ENCODE measurements around the gene LGMN.

The LGMN gene

DNA sequence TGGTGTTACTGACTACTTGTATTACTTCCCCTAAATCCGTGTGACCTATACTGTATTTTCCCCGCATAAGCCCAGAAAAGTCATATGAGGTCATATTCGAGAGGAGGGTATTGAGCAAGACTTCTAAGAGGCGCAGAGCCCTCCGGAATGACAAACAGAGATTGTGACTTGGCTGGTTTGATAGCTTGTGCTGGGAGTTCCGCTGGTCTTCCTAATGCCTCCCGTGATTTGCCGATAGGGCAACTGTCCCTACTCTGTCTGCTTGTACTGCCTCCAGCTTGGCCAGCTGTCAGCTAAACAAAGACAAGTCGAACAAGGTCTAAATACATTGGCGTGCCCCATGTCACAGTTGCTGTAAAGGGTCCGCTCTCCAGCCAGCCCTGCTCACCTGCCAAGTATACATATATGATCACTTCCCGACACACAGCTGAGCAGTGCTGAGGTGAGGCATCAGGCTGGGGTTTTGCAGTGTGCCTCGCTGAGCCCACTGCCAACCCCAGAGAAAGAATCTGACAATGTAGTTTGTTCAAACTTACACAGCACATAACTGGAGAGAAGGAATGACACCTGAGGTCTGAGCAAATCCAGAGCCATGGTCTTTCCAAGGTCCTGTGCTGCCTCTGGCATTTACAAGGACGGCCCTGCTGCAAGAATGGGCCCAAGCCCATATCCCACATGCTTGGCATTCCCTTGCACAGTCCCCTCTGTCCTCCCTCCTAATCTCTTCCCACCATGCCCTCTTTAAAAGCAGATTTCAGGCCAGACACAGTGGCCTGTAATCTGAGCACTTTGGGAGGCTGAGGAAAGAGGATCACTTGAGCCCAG, 23.7 kb downstream of the LGMN start:
- peak; percentile 98 for DNase-seq

- no peak for DNase-seq
These were observed 28.5 kb downstream of the LGMN start for GRCh38 chr14:92719890-92720323.

GRCh38 chr14:92719421-92719820, 29.0 kb downstream of the LGMN start:
- DNase-seq, result no peak

- DNase-seq, result no peak
These were observed 29.8 kb downstream of the LGMN start for GRCh38 chr14:92718664-92719063.

DNA sequence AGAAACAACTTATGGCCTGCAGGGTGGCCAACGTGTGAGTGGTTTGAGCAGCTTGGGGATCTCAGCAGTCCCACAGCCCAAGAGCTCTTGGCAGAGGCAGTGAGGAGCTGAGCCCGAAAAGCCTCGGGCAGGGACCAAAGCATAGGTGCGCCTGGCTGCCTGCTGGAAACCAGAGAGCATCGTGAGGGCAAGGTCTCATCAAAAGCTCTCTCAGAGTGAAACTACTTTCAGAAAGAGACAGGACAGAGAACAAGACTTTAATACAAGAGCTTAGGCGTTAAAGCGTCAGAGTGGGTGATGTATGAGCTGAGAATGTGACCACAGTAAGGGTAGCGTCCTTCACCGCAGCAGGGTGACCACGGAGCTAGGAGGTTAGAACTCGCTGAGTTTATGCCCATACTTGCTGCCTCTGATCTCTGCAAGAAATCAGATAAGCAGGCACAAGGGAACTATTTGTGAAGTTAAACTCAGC, 30.8 kb downstream of the LGMN start:
- no peak for DNase-seq

DNA sequence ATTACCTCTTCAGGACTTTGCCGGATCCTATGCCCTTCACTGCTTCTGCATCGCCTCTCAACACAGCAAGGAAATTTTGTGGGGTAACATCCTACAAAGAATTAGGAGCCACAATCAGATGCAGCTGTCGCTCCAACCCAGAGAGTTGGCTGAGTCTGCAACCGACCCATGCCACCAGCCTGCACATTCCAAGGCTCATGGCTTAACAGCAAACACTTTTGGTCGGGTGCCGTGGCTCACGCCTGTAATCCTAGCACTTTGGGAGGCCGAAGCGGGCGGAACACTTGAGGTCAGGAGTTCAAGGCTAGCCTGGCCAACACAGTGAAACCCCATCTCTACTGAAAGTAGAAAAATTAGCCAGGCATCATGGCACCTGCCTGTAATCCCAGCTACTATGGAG, 32.3 kb downstream of the LGMN start:
- DNase-seq, result no peak

GRCh38 chr14:92714739-92715307, 33.6 kb downstream of the LGMN start:
- DNase-seq, result peak; percentile 78

GRCh38 chr14:92712654-92713051, 35.8 kb downstream of the LGMN start:
- DNase-seq, result no peak

DNA sequence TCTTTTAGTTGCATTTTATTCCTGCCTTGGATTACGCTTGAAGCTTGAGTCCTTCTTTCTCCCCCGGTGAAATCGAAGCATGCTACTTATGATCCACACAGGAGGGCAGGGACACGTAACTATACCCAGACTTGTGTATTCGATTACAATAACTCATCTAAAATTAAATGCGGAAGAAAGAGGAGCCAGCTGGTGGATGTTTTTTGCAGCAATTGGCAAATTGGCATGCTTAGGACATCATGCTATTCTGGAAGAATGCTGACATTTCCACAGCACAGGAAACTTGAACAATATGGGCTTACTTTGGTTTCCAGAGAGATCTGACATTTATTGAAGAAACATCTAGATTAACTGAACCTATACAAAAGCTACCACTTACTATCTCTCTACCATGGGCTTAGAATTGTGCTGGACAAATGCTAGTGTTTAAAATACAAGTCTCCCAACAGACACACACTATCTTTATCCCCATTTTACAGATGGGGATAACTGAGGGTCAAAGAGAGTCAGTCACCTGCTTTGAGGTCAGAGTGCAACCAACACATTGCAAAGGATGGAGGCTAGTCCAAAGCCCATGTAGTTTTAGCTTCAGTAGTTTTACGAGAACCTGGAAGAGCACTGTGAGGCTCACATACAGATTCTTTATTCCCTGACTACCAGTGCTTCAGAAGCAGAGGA, 36.3 kb downstream of the LGMN start:
- DNase-seq, result no peak

DNA sequence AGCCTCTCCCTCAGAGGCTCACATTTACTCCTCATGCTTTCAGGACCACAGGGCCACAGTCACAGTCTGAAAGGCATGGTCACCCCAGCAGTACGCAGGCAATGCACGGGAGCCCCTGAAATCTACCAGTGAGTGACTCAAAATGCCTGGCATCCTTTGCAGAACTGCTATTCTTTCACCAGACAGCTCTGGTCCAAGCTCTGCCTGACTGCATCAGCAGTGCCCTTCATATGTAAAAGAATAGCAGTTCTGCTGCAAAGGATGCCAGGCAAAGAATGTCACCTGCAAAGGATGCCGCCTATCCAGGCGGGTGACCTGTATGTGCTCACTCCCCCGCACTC, 38.5 kb downstream of the LGMN start:
- DNase-seq, result no peak

- DNase-seq, result no peak
These were observed 39.0 kb downstream of the LGMN start for GRCh38 chr14:92709340-92710000.

- no peak for DNase-seq
These were observed 42.0 kb downstream of the LGMN start for GRCh38 chr14:92706386-92706785.

GRCh38 chr14:92704821-92705220, 43.6 kb downstream of the LGMN start:
- no peak for DNase-seq

GRCh38 chr14:92704036-92704804, 44.2 kb downstream of the LGMN start:
- peak; percentile 96 for DNase-seq

DNA sequence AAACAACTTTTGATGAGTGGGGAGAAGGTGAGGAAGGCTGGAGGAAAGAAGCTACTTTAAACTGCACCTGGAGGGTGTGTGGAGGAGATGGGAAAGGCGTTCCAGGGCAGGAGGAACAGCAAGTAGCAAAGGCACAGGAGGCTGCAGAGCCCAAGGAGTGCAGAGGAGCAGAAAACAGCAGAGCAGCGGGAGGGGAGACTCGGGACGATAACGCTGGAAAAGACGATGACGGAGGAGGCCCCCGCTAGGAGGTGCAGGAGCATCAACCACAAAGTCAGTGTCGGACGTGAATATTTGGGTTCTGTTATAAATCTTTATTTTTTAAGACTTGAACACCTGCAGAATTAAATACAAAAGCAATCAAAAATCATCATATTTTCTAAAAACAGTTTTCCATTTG, 44.9 kb downstream of the LGMN start:
- no peak for DNase-seq

GRCh38 chr14:92702441-92702918, 45.9 kb downstream of the LGMN start:
- peak; percentile 64 for DNase-seq

- DNase-seq, result no peak
These were observed 46.6 kb downstream of the LGMN start for GRCh38 chr14:92701826-92702225.

DNA sequence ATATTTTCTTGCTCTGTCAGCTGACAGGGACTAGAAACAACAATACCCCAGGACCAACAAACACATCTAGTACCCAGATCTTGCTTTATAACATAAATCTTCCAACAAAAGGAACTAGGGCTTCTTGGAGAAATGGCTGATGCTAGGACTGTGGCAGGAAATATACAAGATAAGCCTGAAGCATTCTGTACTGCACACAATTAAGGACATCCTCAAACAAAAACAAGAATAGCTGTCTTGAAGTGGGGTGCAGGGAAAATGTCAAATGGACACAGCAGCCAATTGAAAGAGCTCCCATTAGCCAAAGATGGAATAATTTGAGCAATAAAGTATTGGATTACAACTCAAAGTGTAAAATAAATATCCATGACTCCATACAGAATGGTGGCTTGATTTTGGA, 50.0 kb downstream of the LGMN start:
- no peak for DNase-seq

DNA sequence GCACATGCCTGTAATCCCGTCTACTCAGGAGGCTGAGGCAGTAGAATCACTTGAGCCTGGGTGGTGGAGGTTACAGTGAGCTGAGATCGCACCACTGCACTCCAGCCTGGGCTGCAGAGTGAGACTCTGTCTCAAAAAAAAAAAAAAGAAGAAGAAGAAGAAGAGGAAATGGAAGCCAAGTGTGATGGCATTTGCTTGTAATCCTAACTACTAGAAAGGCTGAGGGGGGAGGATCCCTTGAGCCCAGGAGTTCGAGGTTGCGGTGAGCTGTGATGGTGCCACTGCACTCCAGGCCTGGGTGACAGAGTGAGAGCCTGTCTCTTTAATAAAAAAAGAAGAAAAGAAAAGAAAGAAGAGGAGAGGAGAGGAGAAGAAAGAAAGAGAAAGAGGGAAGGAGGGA, 52.1 kb downstream of the LGMN start:
- DNase-seq, result peak; percentile 59

DNA sequence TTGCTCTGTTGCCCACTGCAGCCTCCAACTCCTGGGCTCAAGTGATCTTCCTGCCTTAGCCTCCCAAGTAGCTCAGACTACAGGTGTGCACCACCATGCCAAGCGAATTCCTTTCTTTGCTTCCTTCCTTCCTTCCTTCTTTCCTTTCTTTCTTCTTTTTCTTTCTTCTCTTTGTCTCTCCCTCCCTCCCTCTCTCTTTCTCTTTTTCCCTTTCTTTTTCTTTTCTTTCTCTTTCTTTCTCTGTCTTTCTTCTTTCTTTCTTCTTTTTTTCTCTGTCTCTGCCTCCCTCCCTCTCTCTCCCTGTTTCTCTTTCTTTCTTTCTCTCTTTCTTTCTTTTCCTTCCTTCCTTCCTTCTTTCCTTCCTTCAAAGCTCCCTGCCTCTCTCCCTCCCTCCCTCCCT, 52.9 kb downstream of the LGMN start:
- no peak for DNase-seq

- no peak for DNase-seq
These were observed 53.6 kb downstream of the LGMN start for GRCh38 chr14:92694807-92695206.

GRCh38 chr14:92693998-92694795, 54.2 kb downstream of the LGMN start:
- no peak for DNase-seq

Data from inflammatory macrophage treated with lipopolysaccharide for 4 hours (primary cell).